Left ventricle myocardium inferior (tissue), 1 donor: Measurements from ENCODE around the gene ZFP36L2. TPM values are rescaled to one million over a fixed set of nuclear protein-coding genes. Genes with fewer than 3 reads are reported as not detected.
A peak's percentile ranks its signal among the peaks of the same experiment; 100 is the strongest.
"Not testable (repeated sequence)": the region's sequence is repeated elsewhere in the genome, so short reads cannot be mapped to it uniquely, and the experiment has no call there.

Experiments used
- DNase-seq: peaks from one replicate; pipeline ENCODE4 v3.0.0-alpha.2; 2020
- H3K27ac ChIP-seq: fragments of 200-600 bp; replicated peaks from 2 replicates; pipeline ENCODE4 v1.8.0; 2021
- H3K27me3 ChIP-seq: fragments of 200-600 bp; 2 replicates; pipeline ENCODE4 v1.8.0; 2021; ENCODE audit warnings: low read depth
- H3K36me3 ChIP-seq: fragments of 200-600 bp; 2 replicates; pipeline ENCODE4 v1.8.0; 2021
- H3K4me1 ChIP-seq: fragments of 200-600 bp; 2 replicates; pipeline ENCODE4 v1.8.0; 2021
- H3K4me3 ChIP-seq: fragments of 200-600 bp; 2 replicates; pipeline ENCODE4 v1.8.0; 2021; ENCODE audit warnings: mild to moderate bottlenecking, moderate library complexity
- H3K9me3 ChIP-seq: fragments of 200-600 bp; replicated peaks from 2 replicates; pipeline ENCODE4 v1.8.0; 2021
- CTCF ChIP-seq: fragments of 200-600 bp; IDR thresholded peaks from 2 replicates; pipeline ENCODE4 v1.8.0; 2021; ENCODE audit warnings: antibody characterized with exemption, mild to moderate bottlenecking, borderline replicate concordance
- intact Hi-C: fragments of 100-400 bp; cut with micrococcal nuclease; formaldehyde crosslinking; loops from one replicate; pipeline ENCODE4 v1.11.0; 2022
- total RNA-seq: library from RNA; stranded (reverse); fragmentation: NEBNext Ultra II Directional; extraction: Animal tissue kit (Norgen Biotek cat#: 25700); gene quantifications from one replicate; pipeline ENCODE4 v1.2.1, GENCODE V29; 2021
- donor health status: DM: no; HTN: yes; CAD: no; lungs with severe emphysema.

The ZFP36L2 gene
- total RNA-seq, 1 donor from 2014 or later = 48.5 TPM

- Histone ChIP-seq H3K9me3 (no peaks in the 10 kb centered on the region), H3K4me3 (no peak overlapping the region), H3K27me3 (no peaks in the 10 kb centered on the region), H3K36me3 (no peaks in the 10 kb centered on the region), H3K27ac (no peak overlapping the region), H3K4me1 (no peaks in the 10 kb centered on the region)
- TF ChIP-seq CTCF = no peak
- no peak for DNase-seq
- intact Hi-C loops = no loop called here
Measured at GRCh38 chr2:43191947-43192516, 34.4 kb downstream of the ZFP36L2 start.

GRCh38 chr2:43190311-43191052, 35.9 kb downstream of the ZFP36L2 start:
- Histone ChIP-seq H3K4me3 (no peak overlapping the region), H3K27me3 (no peaks in the 10 kb centered on the region), H3K27ac (no peak overlapping the region), H3K4me1 (no peaks in the 10 kb centered on the region), H3K36me3 (no peaks in the 10 kb centered on the region), H3K9me3 (no peaks in the 10 kb centered on the region)
- DNase-seq = no peak
- no peak for TF ChIP-seq CTCF
- intact Hi-C loops = no loop called here

GRCh38 chr2:43189861-43190260, 36.5 kb downstream of the ZFP36L2 start:
- H3K4me3 ChIP-seq, H3K4me1 ChIP-seq, intact Hi-C loops, H3K27ac ChIP-seq, H3K9me3 ChIP-seq, H3K36me3 ChIP-seq, DNase-seq, H3K27me3 ChIP-seq: not testable (repeated sequence)

GRCh38 chr2:43188561-43189386, 37.6 kb downstream of the ZFP36L2 start:
- no peaks in the 10 kb centered on the region for H3K9me3 ChIP-seq
- H3K27me3 ChIP-seq = no peaks in the 10 kb centered on the region
- TF ChIP-seq CTCF = no peak
- H3K4me1 ChIP-seq = no peaks in the 10 kb centered on the region
- intact Hi-C loops = no loop called here
- no peak overlapping the region for H3K4me3 ChIP-seq
- no peak for DNase-seq
- no peaks in the 10 kb centered on the region for H3K36me3 ChIP-seq
- no peak overlapping the region for H3K27ac ChIP-seq

GRCh38 chr2:43186679-43187374, 39.6 kb downstream of the ZFP36L2 start:
- intact Hi-C loops = no loop called here
- no peak for TF ChIP-seq CTCF
- peak overlapping the region; percentile 18 for H3K27ac ChIP-seq

More at GRCh38 chr2:43186679-43187374, 39.6 kb downstream of the ZFP36L2 start:
- Histone ChIP-seq H3K4me1 (no peaks in the 10 kb centered on the region), H3K9me3 (no peaks in the 10 kb centered on the region), H3K36me3 (no peaks in the 10 kb centered on the region), H3K4me3 (no peak overlapping the region), H3K27me3 (no peaks in the 10 kb centered on the region)
- DNase-seq = no peak
